Chondrocyte (in vitro differentiated cells): ENCODE results near the gene STPG2. TPM values are rescaled to one million over a fixed set of nuclear protein-coding genes. Genes with fewer than 3 reads are reported as not detected.
"Not testable (repeated sequence)": the region's sequence is repeated elsewhere in the genome, so short reads cannot be mapped to it uniquely, and the experiment has no call there.

Experiments used
- DNase-seq: peaks from one replicate; pipeline ENCODE4 v3.0.0; 2021; ENCODE audit warnings: mixed read lengths, low spot score
- H3K27ac Mint-ChIP-seq: one replicate; pipeline ENCODE4 v1.8.0; 2021; ENCODE audit warnings: mild to moderate bottlenecking, moderate library complexity, mixed read lengths; ENCODE audit not compliant: unreplicated experiment
- H3K27me3 Mint-ChIP-seq: 2 replicates; pipeline ENCODE4 v1.8.0; 2021; ENCODE audit warnings: low read depth, mixed read lengths
- H3K36me3 Mint-ChIP-seq: 2 replicates; pipeline ENCODE4 v1.8.0; 2021; ENCODE audit warnings: low read depth, mixed read lengths
- H3K4me1 Mint-ChIP-seq: 2 replicates; pipeline ENCODE4 v1.8.0; 2021; ENCODE audit warnings: low read depth, mild to moderate bottlenecking, mixed read lengths
- H3K4me3 Mint-ChIP-seq: one replicate; pipeline ENCODE4 v1.8.0; 2021; ENCODE audit warnings: mild to moderate bottlenecking, moderate library complexity, mixed read lengths; ENCODE audit not compliant: unreplicated experiment
- H3K9me3 Mint-ChIP-seq: 2 replicates; pipeline ENCODE4 v1.8.0; 2021; ENCODE audit warnings: low read depth, mixed read lengths
- total RNA-seq: library from RNA; stranded (reverse); gene quantifications from 3 replicates; pipeline ENCODE4 v1.2.1, GENCODE V29; 2021
- TF ChIP-seq, protein P1 (sequence below): fragments of 200-600 bp; sonication (generic); IDR thresholded peaks from 2 replicates; pipeline ENCODE4 v1.5.0; 2021; ENCODE audit warnings: antibody characterized with exemption, mild to moderate bottlenecking, moderate library complexity

The STPG2 gene
- total RNA-seq, 1 donor from 2014 or later, result 0.12 TPM

GRCh38 chr4:97911236-97911906 is 231.9 kb downstream of the STPG2 start:
- DNase-seq, result no peak
- Mint-ChIP-seq H3K27ac (no peak overlapping the region), H3K4me3 (no peak overlapping the region), H3K27me3 (peaks cover 3% of the 10 kb centered on the region), H3K36me3 (no peaks in the 10 kb centered on the region), H3K9me3 (peaks cover 4% of the 10 kb centered on the region), H3K4me1 (no peaks in the 10 kb centered on the region)
- TF ChIP-seq, protein P1, sequence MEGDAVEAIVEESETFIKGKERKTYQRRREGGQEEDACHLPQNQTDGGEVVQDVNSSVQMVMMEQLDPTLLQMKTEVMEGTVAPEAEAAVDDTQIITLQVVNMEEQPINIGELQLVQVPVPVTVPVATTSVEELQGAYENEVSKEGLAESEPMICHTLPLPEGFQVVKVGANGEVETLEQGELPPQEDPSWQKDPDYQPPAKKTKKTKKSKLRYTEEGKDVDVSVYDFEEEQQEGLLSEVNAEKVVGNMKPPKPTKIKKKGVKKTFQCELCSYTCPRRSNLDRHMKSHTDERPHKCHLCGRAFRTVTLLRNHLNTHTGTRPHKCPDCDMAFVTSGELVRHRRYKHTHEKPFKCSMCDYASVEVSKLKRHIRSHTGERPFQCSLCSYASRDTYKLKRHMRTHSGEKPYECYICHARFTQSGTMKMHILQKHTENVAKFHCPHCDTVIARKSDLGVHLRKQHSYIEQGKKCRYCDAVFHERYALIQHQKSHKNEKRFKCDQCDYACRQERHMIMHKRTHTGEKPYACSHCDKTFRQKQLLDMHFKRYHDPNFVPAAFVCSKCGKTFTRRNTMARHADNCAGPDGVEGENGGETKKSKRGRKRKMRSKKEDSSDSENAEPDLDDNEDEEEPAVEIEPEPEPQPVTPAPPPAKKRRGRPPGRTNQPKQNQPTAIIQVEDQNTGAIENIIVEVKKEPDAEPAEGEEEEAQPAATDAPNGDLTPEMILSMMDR, result no peak

DNA sequence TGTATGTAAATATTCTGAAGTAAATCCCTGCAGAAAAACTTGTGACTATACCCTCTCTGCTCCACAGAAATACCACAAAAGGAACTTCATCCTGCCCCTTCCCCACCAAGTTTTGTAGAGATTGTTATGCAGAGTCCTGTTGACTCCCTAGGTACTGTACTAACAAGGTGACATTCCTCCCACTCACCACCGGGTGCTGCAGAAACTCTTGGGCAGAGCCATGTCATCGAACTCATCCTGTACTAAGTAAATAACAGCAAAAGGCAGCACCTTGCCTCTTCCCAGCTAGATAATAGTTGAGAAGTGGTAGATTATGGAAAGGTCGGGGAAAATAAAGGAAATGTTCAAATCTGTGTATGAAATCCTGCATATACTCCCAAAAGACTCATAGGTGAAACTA is 233.3 kb downstream of the STPG2 start:
- peaks cover 3% of the 10 kb centered on the region for H3K27me3 Mint-ChIP-seq
- H3K9me3 Mint-ChIP-seq, result peaks cover 10% of the 10 kb centered on the region

GRCh38 chr4:97903436-97904189 is 239.7 kb downstream of the STPG2 start:
- H3K36me3 Mint-ChIP-seq, DNase-seq, H3K4me3 Mint-ChIP-seq, H3K4me1 Mint-ChIP-seq, H3K27ac Mint-ChIP-seq, H3K27me3 Mint-ChIP-seq: not testable (repeated sequence)
- peaks cover 14% of the 10 kb centered on the region for H3K9me3 Mint-ChIP-seq

More for the DNA sequence above, 233.3 kb downstream of the STPG2 start:
- no peak for DNase-seq
- Mint-ChIP-seq H3K36me3 (no peaks in the 10 kb centered on the region), H3K4me3 (no peak overlapping the region), H3K27ac (no peak overlapping the region), H3K4me1 (no peaks in the 10 kb centered on the region)
- TF ChIP-seq, protein P1, result no peak

- TF ChIP-seq, protein P1, result no peak
- H3K27me3 Mint-ChIP-seq, result peaks cover 2% of the 10 kb centered on the region
- H3K4me3 Mint-ChIP-seq, result no peak overlapping the region
- H3K36me3 Mint-ChIP-seq, result no peaks in the 10 kb centered on the region
- no peak overlapping the region for H3K27ac Mint-ChIP-seq
- DNase-seq, result no peak
- peaks cover 5% of the 10 kb centered on the region for H3K9me3 Mint-ChIP-seq
- no peaks in the 10 kb centered on the region for H3K4me1 Mint-ChIP-seq
Observed at GRCh38 chr4:97900229-97900628, 243.0 kb downstream of the STPG2 start.

GRCh38 chr4:97892592-97893266 is 250.5 kb downstream of the STPG2 start:
- Mint-ChIP-seq H3K27ac (no peak overlapping the region), H3K9me3 (no peaks in the 10 kb centered on the region), H3K4me3 (no peak overlapping the region), H3K27me3 (peaks cover 9% of the 10 kb centered on the region), H3K4me1 (no peaks in the 10 kb centered on the region), H3K36me3 (no peaks in the 10 kb centered on the region)
- no peak for DNase-seq
- TF ChIP-seq, protein P1, result no peak
